Endothelial cell of umbilical vein (primary cell): ENCODE measurements around the gene AMPH. TPM values are rescaled to one million over a fixed set of nuclear protein-coding genes. Genes with fewer than 3 reads are reported as not detected.

ENCODE experiments used
- BruUV-seq: library from RNA; stranded (reverse); fragments of 400-500 nt; replicated peaks from 2 replicates; lab custom pipeline; 2021; lab: Mats Ljungman, UMichigan
- CTCF ChIA-PET: fragments of 300-600, 350-600 bp; sonication (Branson Sonifier 250); formaldehyde crosslinking; loops from one replicate; lab custom pipeline; 2021; ENCODE audit warnings: antibody characterized with exemption, inconsistent platforms; lab: Charles Lee
- POLR2A ChIA-PET: fragments of 300-600, 350-600 bp; sonication (Branson Sonifier 250); formaldehyde crosslinking; loops from one replicate; lab custom pipeline; 2021; ENCODE audit warnings: antibody characterized with exemption, inconsistent platforms; lab: Charles Lee
- DNase-seq: peaks from one replicate; pipeline ENCODE4 v3.0.0-alpha.2; 2011; ENCODE audit warnings: low read depth, low spot score
- FAIRE-seq: peaks from 2 replicates; lab custom pipeline; 2011; peaks lifted over from hg19 to GRCh38; lab: Jason Lieb, UNC
- H2AFZ ChIP-seq: 2 replicates; pipeline ENCODE4 v1.6.0; 2012; ENCODE audit warnings: low read depth, low read length, control low read depth, inconsistent platforms
- H3K27ac ChIP-seq: 2 replicates; pipeline ENCODE4 v1.5.1; 2011; ENCODE audit warnings: low read depth, mild to moderate bottlenecking, control low read depth, low read length, moderate library complexity; ENCODE audit not compliant: insufficient read depth
- H3K27me3 ChIP-seq, 2 experiments: 2 replicates each; pipeline versions ENCODE4 v1.6.0 to v1.6.1; 2011; ENCODE audit warnings: low read length in 2 of 2, mixed read lengths in 1 of 2; ENCODE audit not compliant: control insufficient read depth in 2 of 2, insufficient read depth in 2 of 2
- H3K36me3 ChIP-seq, 2 experiments: 2 replicates in 1 of 2; 3 replicates in 1 of 2; pipeline ENCODE4 v1.5.1; 2011; ENCODE audit warnings: low read length in 2 of 2, mild to moderate bottlenecking in 1 of 2, moderate library complexity in 1 of 2; ENCODE audit not compliant: control insufficient read depth in 2 of 2, insufficient read depth in 2 of 2; ENCODE audit errors: extremely low read depth in 1 of 2
- H3K4me1 ChIP-seq: 3 replicates; pipeline ENCODE4 v1.5.1; 2011; ENCODE audit warnings: mild to moderate bottlenecking, low read length; ENCODE audit not compliant: control insufficient read depth, insufficient read depth; ENCODE audit errors: extremely low read depth
- H3K4me2 ChIP-seq: 2 replicates; pipeline ENCODE4 v1.6.1; 2011; ENCODE audit warnings: low read length, control low read depth, mixed read lengths; ENCODE audit not compliant: insufficient read depth
- H3K4me3 ChIP-seq, 3 experiments: fragments of 200-600 bp in 1 of 3; sonication (generic), shearing (Covaris generic) in 1 of 3; replicated peaks in 1 of 3; 2 replicates each; pipeline ENCODE4 v1.5.1; 2011 to 2016; ENCODE audit warnings: control low read depth in 3 of 3, low read length in 3 of 3, mild to moderate bottlenecking in 2 of 3, inconsistent platforms in 1 of 3, low read depth in 1 of 3, moderate library complexity in 1 of 3; ENCODE audit not compliant: insufficient read depth in 1 of 3
- H3K79me2 ChIP-seq: 2 replicates; pipeline ENCODE4 v1.6.0; 2012; ENCODE audit warnings: low read length, inconsistent platforms; ENCODE audit not compliant: control insufficient read depth, insufficient read depth
- H3K9ac ChIP-seq: replicated peaks from 2 replicates; pipeline ENCODE3; 2011; ENCODE audit warnings: low read length, control low read depth; ENCODE audit not compliant: insufficient read depth; ENCODE audit errors: extremely low read depth
- H3K9me1 ChIP-seq: replicated peaks from 3 replicates; pipeline ENCODE4 v1.6.0; 2011; ENCODE audit warnings: mild to moderate bottlenecking, low read length; ENCODE audit not compliant: control insufficient read depth, insufficient read depth; ENCODE audit errors: extremely low read depth
- H3K9me3 ChIP-seq: replicated peaks from 2 replicates; pipeline ENCODE4 v1.5.1; 2012; ENCODE audit warnings: low read length, inconsistent platforms; ENCODE audit not compliant: control insufficient read depth, insufficient read depth
- H4K20me1 ChIP-seq: replicated peaks from 2 replicates; pipeline ENCODE3; 2011; ENCODE audit warnings: mild to moderate bottlenecking, low read length; ENCODE audit not compliant: control insufficient read depth, insufficient read depth; ENCODE audit errors: extremely low read depth
- EZH2 ChIP-seq: IDR thresholded peaks from 2 replicates; pipeline ENCODE4 v1.6.1; 2012; ENCODE audit warnings: borderline replicate concordance, low read depth, mild to moderate bottlenecking, moderate library complexity, low read length, inconsistent platforms; ENCODE audit not compliant: severe bottlenecking
- FOS ChIP-seq: IDR thresholded peaks from 2 replicates; pipeline ENCODE4 v1.6.1; 2011; ENCODE audit warnings: mild to moderate bottlenecking, low read length, moderate library complexity, borderline replicate concordance; ENCODE audit not compliant: insufficient read depth
- GATA2 ChIP-seq: IDR thresholded peaks from 2 replicates; pipeline ENCODE4 v1.7.0; 2011; ENCODE audit warnings: low read depth, mild to moderate bottlenecking, moderate library complexity, mixed read lengths, low read length; ENCODE audit not compliant: insufficient read length, insufficient read depth
- JUN ChIP-seq: IDR thresholded peaks from 2 replicates; pipeline ENCODE4 v1.6.1; 2011; ENCODE audit warnings: borderline replicate concordance, low read depth; ENCODE audit not compliant: insufficient read length, insufficient read depth
- MYC ChIP-seq: IDR thresholded peaks from one replicate; pipeline ENCODE4 v1.6.1; 2011; ENCODE audit warnings: mild to moderate bottlenecking, low read depth, low read length
- POLR2A ChIP-seq: IDR thresholded peaks from 2 replicates; pipeline ENCODE4 v1.6.1; 2012; ENCODE audit warnings: low read depth, mild to moderate bottlenecking, control low read depth, low read length
- POLR2AphosphoS5 ChIP-seq: IDR thresholded peaks from 2 replicates; pipeline ENCODE4 v1.6.1; 2012; ENCODE audit warnings: low read depth, mild to moderate bottlenecking, control low read depth, low read length, moderate library complexity; ENCODE audit not compliant: insufficient read depth
- dilution Hi-C: fragments of 300-500 bp; cut with MboI; formaldehyde crosslinking; loops from one replicate; pipeline ENCODE4 v1.15.0; 2019; ENCODE audit warnings: low sequenced_read_pairs; ENCODE audit not compliant: extremely low pct_ligation_motif_present
- intact Hi-C: fragments of 100-400 bp; cut with micrococcal nuclease; formaldehyde crosslinking; loops from one replicate; pipeline ENCODE4 v1.10.0; 2022
- polyA plus RNA-seq, 4 experiments: library from polyadenylated mRNA; depleted of rRNA in 3 of 4; stranded (reverse) in 3 of 4; unstranded in 1 of 4; fragments of >200 nt; gene quantifications; 2 replicates each; pipeline versions ENCODE4 v1.2.1 to v1.2.3, GENCODE V29; 2011 to 2012; ENCODE audit warnings: missing spikeins in 1 of 4
- total RNA-seq: library from RNA; stranded (reverse); gene quantifications from 2 replicates; pipeline ENCODE4 v1.2.3, GENCODE V29; 2021
- TF ChIP-seq, protein P1 (sequence below), 2 donors: IDR thresholded peaks; 1 replicate in 1 of 2; 2 replicates in 1 of 2; pipeline ENCODE4 v1.5.1; 2011; ENCODE audit warnings: low read length in 2 of 2, mild to moderate bottlenecking in 2 of 2, moderate library complexity in 2 of 2, control low read depth in 1 of 2, inconsistent platforms in 1 of 2, low read depth in 1 of 2; ENCODE audit not compliant: insufficient read depth in 1 of 2; ENCODE audit errors: extremely low read depth in 1 of 2
- TF ChIP-seq, protein P2 (sequence below): IDR thresholded peaks from 2 replicates; pipeline ENCODE4 v1.6.1; 2011; ENCODE audit not compliant: insufficient read depth, insufficient read length

The AMPH gene
- total and polyA plus RNA-seq, 2 donors (not counting 3 experiments of a cell fraction or from before 2014, with no cell fraction given): 5.2 to 9.2 TPM

DNA sequence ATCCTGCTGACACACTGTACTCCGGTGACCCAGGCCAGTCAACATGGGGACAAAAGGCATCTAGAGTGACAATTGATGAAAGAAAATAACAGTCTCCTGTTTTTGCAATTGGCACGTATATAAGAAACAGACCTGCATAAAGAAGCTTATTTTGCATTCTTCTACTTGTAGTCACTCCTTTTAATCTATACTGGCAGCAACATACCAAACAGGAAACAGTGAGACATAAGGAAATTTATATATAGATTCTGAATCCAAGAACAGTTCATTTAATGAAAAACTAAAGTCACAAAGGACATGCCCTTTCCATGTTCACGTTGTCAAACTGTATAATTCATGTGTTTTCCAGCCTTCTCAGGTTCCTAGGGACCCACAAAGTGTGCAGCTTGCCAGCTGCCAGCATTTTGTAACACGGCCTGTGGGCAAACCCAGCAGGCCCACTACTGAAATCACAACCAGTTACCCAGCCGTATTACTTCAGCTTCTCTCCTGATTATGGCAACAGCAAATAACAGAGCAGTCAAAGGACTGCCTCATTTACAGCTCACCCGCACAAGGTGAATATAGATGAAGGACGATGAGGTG is 72.3 kb downstream of the AMPH start:
- Histone ChIP-seq H3K4me2 (peak overlapping the region; percentile 15), H3K9me1 (no peaks in the 10 kb centered on the region), H3K4me1 (peaks cover 38% of the 10 kb centered on the region), H3K4me3 (no peak overlapping the region), H3K79me2 (no peaks in the 10 kb centered on the region), H4K20me1 (no peaks in the 10 kb centered on the region), H3K9me3 (no peaks in the 10 kb centered on the region), H3K27me3 (no peaks in the 10 kb centered on the region), H3K9ac (peak overlapping the region; percentile 17), H2AFZ (no peak overlapping the region), H3K27ac (peak overlapping the region; percentile 57), H3K36me3 (no peaks in the 10 kb centered on the region)
- peak; percentile 75 for DNase-seq
- BruUV-seq: no TSS peak
- ChIA-PET CTCF (no interaction called here), POLR2A (no interaction called here)
- peak; percentile 70 for FAIRE-seq
- intact Hi-C loops (loop anchor here (5.0 kb wide), 1 partner anchor 172 kb away; no protein-coding TSS in a partner anchor), dilution Hi-C loops (no loop called here)
- TF ChIP-seq POLR2A (no peak), POLR2AphosphoS5 (no peak), MYC (no peak), JUN (no peak), EZH2 (no peak), GATA2 (no peak), FOS (no peak)
- TF ChIP-seq, protein P1, sequence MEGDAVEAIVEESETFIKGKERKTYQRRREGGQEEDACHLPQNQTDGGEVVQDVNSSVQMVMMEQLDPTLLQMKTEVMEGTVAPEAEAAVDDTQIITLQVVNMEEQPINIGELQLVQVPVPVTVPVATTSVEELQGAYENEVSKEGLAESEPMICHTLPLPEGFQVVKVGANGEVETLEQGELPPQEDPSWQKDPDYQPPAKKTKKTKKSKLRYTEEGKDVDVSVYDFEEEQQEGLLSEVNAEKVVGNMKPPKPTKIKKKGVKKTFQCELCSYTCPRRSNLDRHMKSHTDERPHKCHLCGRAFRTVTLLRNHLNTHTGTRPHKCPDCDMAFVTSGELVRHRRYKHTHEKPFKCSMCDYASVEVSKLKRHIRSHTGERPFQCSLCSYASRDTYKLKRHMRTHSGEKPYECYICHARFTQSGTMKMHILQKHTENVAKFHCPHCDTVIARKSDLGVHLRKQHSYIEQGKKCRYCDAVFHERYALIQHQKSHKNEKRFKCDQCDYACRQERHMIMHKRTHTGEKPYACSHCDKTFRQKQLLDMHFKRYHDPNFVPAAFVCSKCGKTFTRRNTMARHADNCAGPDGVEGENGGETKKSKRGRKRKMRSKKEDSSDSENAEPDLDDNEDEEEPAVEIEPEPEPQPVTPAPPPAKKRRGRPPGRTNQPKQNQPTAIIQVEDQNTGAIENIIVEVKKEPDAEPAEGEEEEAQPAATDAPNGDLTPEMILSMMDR (IDR thresholded peaks at IDR 0.05; ENCODE audit: extremely low read depth in 1 of 2, insufficient read depth in 1 of 2, low read depth in 1 of 2, low read length in 2 of 2): no peak
- TF ChIP-seq, protein P2, sequence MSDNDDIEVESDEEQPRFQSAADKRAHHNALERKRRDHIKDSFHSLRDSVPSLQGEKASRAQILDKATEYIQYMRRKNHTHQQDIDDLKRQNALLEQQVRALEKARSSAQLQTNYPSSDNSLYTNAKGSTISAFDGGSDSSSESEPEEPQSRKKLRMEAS: no peak
